Endometrial microvascular endothelial cells (primary cell): ENCODE data around the gene GTPBP4. TPM values are rescaled to one million over a fixed set of nuclear protein-coding genes. Genes with fewer than 3 reads are reported as not detected.
"Not testable (repeated sequence)": the region's sequence is repeated elsewhere in the genome, so short reads cannot be mapped to it uniquely, and the experiment has no call there.

ENCODE experiments used
- in situ Hi-C: cut with HindIII; loops from 2 replicates; pipeline ENCODE4 v1.10.0; 2017; ENCODE audit warnings: low sequenced_read_pairs, low pct_unique_long_range_greater_than_20kb; ENCODE audit errors: inconsistent ontology term
- total RNA-seq: library from RNA; depleted of rRNA; stranded (reverse); fragments of >200 nt; gene quantifications from one replicate; pipeline ENCODE4 v1.2.3, GENCODE V29; 2015; ENCODE audit errors: inconsistent ontology term

Gene GTPBP4
- total RNA-seq, 1 donor from 2014 or later, result 24.8 TPM

DNA sequence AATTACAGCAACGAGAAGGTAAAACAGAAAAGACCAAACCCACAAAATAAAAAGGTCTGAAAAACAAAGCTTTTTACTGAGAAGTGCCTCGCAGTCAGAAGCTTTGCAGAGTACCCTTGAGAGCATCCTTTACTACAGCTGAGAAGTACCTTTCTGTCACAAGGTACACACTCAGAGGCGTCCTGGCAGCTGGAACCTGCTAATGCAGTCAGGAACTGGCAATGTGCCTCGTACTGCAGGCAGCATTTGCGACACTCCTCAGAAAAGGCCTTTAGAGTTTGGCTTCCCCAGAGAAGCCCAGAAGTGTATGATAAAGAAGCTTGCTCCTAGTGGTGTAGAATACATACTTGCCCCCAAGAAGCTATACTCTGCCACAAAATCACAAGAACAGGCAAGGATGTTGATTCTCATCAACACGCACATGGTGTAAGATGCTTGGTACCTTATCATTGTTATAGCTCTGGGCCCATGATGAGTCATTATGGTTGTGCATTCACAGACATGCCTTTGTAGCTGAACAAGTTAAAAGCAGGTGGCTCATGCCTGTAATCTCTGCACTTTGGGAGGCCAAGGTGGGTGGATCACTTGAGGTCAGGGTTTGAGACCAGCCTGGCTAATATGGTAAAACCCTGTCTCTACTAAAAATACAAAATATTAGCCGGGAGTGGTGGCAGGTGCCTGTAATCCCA lies 2.0 kb upstream of the GTPBP4 start:
- in situ Hi-C loops, result loop anchor here (10.0 kb wide), 1 partner anchor 51 kb away; the partner anchor contains the start of gene LARP4B

- in situ Hi-C loops, result loop anchor here (10.0 kb wide), 1 partner anchor 52 kb away; the partner anchor contains the start of gene LARP4B
These were observed 1.2 kb upstream of the GTPBP4 start for GRCh38 chr10:986881-987619.

DNA sequence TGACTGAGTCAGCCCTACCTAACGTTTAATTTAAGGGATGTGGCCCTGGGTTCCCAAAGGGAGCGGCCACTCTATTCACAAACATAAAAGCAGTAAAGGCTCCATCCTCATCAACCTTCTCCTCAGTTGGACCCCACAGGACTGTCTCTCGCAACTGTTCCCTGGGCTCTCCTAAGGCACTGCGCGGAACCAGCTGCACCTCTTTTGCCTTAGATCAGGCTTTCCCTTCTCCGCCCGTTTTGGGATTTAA lies 689 bp upstream of the GTPBP4 start:
- in situ Hi-C loops, result loop anchor here (10.0 kb wide), 1 partner anchor 53 kb away; the partner anchor contains the start of gene LARP4B

DNA sequence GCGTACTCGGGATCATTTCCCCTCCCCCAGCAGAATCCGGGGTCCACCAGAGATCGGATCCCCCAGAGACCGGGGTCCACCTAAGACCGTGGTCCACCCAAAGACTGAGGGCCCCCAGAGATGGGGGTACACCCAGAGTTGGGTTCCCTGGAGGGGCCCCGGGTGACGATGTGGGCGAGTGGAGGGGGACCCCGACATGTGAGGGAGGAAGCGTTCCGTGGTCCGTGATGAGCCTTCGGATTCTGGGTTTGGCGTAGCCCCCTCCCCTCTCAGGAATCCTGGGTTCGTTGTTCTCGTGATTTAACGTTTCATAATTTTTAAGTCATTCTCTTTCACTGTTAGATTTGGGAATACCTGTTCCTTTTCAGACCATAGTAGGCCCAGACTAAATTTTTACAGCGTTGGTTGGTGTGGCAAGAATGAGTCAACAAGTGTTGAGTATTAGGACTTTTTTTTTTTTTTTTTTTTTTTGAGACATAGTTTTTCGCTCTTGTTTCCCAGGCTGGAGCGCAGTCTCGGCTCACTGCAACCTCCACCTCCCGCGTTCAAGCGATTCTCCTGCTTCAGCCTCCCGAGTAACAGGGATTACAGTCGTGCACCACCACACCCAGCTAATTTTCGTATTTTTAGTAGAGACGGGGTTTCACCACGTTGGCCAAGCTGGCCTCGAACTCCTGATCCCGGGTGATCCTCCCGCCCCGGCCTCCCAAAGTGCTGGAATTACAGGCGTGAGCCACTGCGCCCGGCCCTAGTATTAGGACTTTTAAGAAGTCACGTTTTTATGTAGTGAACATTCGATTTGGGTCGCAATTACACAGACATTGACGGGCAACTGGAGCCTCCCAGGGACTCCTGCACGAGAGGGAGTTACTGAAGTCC lies 672 bp downstream of the GTPBP4 start:
- in situ Hi-C loops, result loop anchor here (10.0 kb wide), 1 partner anchor 54 kb away; the partner anchor contains the start of gene LARP4B

GRCh38 chr10:990808-991207 lies 2.6 kb downstream of the GTPBP4 start:
- in situ Hi-C loops, result no loop called here

GRCh38 chr10:992467-992866 lies 4.2 kb downstream of the GTPBP4 start:
- in situ Hi-C loops, result no loop called here

GRCh38 chr10:992871-993270 lies 4.6 kb downstream of the GTPBP4 start:
- in situ Hi-C loops, result no loop called here

DNA sequence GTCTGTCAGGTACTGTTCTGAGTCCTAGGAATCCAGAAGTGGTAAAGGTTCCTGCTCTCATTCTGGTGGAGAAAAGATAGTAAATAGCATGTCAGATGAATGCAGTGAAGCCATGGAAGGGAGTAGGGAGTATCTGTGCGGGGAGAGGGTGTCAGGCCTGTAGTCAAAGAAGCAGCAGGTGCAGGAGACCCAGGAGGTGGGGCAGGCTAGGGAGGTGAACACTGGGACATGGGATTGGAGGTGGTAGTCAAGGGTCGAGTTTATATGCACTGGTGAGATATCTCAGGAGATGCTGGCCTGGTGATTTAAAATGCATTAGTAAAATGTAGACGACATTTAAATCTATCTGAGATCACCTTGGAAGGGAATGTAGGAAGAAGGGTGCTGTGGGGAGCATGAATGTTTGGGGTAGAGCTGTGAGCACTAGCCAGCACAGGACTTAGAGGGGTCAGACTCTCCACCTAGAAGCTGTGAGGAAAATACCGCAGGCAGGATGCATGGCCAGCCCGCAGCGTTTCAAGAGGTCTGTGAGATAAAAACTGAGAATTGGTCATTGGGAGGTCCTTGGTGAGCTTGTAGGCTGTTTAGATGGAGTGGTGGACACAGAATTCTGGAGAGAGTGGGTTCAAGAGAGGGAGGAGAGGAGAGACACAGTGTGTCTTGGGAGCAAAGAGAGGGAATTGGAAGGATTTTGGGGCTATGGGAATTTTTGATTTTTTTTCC lies 6.8 kb downstream of the GTPBP4 start:
- in situ Hi-C loops, result no loop called here

- in situ Hi-C loops, result no loop called here
These were observed 7.3 kb downstream of the GTPBP4 start for GRCh38 chr10:995559-995926.

GRCh38 chr10:996031-996430 lies 7.8 kb downstream of the GTPBP4 start:
- in situ Hi-C loops, result no loop called here

- in situ Hi-C loops, result no loop called here
These were observed 9.2 kb downstream of the GTPBP4 start for GRCh38 chr10:997266-998022.

DNA sequence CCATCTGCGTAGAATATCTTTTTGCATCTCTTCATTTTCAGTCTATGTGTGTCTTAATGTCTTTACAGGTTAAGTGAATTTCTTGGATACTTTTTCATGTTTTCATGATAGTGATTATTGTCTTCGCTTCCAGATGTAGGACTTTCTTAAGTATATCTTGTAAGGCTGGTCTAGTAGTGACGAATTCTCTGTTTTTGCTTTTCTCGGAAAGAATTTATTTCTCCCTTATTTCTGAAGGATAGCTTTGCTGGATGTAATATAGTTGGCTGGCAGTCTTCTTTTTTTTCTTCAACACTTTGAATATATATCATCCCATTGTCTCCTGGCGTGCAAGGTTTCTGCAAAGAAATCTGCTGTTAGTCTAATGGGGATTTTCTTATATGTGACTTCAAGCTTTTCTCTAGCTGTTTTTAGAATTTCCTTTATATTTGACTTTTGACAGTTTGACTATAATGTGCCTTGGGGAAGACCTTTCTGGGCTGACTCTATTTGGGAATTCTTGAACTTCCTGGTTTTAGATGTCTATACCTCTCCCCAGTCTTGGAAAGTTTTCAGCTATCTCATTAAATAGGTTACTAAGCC lies 14.3 kb downstream of the GTPBP4 start:
- in situ Hi-C loops, result no loop called here

GRCh38 chr10:1003884-1004670 lies 15.8 kb downstream of the GTPBP4 start:
- in situ Hi-C loops, result no loop called here

DNA sequence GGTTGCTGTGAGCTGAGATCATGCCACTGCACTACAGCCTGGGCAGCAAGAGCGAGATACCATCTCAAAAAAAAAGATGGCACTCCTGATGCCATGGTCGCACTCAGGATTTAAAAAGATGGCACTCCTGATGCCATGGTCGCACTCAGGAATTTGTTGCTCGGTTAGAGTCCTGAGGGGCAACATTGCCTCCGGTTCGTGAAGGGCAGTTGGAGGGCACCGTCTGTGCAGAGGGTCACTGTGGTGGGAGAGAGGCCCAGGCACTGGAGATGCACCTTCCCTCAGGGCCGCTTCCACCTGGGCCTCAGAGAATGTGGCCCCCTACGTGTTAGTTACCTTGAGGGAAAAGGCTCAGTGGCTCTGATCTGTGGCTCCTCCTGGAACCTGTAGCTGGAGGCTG lies 18.3 kb downstream of the GTPBP4 start:
- in situ Hi-C loops, result no loop called here

DNA sequence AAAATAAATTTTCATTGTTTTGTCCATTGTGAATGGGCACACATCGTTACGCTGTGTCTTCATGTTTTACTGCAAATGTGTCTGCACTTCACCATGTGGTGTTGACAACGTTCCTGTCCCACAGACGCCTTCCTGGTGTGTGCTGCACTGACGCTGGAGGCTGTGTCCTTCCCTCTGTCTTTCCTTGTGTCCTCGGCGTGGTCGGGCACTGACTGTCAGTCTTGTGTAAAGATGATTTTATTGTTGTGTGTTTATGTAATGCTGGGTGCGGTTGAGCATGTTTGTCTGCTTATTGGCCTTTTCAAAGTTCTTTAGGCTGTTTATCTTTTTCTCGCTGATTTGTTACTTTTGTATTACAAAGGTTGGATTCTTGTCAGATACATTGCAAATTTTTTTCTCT lies 19.3 kb downstream of the GTPBP4 start:
- in situ Hi-C loops, result no loop called here

- in situ Hi-C loops, result no loop called here
These were observed 20.8 kb downstream of the GTPBP4 start for GRCh38 chr10:1009071-1009494.

DNA sequence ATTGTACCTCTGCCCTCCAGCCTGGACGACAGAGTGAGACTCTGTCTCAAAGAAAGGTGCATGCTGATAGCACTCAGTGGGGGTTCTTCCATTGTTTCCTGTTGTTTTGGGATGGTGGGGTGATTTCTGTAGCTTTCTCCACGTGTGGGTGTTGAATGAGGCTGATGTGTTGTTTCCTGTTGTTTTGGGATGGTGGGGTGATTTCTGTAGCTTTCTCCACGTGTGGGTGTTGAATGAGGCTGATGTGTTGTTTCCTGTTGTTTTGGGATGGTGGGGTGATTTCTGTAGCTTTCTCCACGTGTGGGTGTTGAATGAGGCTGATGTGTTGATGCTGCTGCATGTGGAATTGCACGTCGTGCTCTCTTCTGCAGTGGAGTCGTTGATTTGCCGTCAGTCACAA lies 21.7 kb downstream of the GTPBP4 start:
- in situ Hi-C loops, result not testable (repeated sequence)
